Activated CD8-positive, alpha-beta memory T cell treated with anti-CD3 and anti-CD28 coated beads for 48 hours (primary cell): ENCODE measurements around the gene ZGPAT.

Source experiments
- DNase-seq, 3 experiments: peaks; one replicate each; pipeline ENCODE4 v3.0.0-alpha.2; 2020; ENCODE audit warnings: low read depth in 2 of 3, low spot score in 2 of 3

Gene ZGPAT

DNA sequence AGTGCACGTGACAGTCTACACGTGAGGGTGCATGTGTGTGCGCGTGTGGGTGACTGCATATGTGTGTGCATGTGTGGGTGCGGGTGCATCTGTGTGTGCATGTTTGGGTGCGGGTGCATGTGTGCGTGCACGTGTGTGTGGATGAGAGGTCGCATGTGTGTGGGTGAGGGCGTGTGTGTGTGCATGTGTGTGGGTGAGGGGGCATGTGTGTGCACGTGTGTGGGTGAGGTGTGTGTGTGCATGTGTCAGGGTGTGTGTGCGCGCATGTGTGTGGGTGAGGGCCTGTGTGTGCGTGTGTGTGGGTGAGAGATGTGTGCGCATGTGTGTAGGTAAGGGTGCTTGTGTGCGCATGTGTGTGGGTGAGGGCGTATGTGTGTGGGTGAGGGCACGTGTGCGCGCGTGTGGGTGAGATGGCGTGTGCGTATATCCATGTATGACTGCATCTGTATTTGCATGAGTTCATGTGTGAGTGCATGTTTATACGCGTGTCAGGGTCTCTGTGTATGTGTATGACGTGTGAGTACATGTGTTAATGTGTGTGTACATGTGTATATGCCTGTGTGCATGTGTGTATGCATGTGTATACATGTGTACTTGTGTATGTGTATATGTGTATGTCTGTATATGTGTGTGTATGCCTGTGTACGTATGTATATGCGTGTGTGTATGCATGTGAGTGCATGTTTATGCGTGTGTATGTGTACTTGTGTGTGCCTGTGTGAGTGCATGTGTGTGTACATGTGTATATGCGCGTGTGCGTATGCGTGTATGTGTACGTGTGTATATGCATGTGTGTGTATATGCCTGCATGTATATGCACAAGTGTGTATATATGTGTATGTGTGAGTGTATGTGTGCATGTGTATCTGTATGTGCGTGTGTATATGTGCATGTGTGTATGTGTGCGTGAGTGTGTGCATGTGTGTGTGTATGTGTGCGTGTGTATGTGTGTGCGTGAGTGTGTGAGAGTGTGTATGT, 24.6 kb downstream of the ZGPAT start:
- no peak for DNase-seq

DNA sequence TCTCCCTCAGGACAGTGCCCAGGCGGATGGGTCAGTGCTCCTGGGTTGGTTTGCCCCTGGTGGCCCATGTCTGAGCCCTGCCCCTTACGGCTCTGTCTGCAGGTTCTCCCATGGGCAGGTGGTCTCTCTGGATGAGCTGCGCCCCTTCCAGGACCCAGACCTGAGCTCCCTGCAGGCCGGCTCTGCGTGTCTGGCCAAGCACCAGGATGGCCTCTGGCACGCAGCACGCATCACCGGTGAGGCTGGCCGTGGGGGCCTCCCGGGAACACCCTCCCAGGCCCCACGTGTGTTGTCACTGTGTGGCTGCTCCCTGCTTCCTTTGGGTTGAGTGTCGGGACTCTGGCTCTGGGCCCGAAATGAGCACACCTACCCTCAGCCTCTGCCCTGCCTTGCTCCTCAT, 25.3 kb downstream of the ZGPAT start:
- no peak for DNase-seq

DNA sequence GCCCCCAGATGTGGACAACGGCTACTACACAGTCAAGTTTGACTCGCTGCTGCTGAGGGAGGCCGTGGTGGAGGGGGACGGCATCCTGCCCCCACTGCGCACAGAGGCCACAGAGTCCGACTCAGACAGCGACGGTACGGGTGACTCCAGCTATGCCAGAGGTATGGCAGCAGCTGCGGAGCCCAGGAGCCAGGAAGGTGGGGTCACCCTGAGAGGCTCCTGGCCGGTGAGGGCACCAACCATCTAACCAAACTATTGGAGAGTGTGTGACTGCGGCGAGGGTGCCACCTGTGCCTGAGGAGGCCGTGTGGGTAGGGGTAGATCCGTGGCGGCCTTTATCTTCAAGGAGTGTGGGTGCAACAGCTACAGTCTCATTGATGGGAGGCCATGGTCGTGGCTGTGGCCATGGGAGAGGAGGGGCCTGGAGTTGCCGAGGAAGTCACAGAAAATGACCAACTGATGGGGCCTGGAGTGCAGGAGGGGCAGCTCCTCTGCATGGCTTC, 25.8 kb downstream of the ZGPAT start:
- DNase-seq = no peak

DNA sequence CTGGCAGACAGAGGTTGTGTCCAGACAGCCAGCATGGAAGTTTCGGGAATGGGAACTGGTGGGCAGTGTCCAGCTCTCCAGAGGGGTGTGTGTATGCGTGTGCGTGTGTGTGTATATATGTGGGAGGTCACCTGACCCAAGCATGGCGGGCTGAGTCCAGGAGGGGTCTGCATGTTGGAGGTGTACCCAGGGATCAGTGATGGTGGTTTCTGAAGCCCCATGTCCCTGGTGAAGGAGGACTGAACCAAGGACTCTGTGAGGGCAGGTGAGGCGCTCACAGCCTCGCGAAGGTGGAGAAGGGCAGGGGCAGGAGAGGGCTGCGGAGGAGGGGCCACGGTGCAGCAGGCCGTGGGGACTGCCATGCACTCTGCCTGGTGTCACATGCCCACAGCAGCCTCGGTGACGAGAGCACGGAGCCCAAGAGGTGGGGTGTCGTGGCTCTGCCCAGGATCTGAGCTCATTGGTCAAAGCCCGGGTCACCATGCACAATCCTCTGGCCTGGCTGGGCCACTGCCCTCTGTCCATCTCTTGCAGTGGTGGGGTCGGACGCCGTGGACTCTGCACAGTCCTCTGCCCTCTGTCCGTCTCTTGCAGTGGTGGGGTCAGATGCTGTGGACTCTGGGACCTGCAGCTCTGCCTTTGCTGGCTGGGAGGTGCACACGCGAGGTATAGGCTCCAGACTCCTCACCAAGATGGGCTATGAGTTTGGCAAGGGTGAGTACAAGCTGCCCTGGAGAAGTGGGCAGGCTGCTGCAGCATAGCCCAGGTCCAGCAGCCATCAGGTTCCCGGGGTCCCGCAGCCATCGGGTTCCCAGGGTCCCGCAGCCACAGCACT, 26.5 kb downstream of the ZGPAT start:
- DNase-seq = no peak

DNA sequence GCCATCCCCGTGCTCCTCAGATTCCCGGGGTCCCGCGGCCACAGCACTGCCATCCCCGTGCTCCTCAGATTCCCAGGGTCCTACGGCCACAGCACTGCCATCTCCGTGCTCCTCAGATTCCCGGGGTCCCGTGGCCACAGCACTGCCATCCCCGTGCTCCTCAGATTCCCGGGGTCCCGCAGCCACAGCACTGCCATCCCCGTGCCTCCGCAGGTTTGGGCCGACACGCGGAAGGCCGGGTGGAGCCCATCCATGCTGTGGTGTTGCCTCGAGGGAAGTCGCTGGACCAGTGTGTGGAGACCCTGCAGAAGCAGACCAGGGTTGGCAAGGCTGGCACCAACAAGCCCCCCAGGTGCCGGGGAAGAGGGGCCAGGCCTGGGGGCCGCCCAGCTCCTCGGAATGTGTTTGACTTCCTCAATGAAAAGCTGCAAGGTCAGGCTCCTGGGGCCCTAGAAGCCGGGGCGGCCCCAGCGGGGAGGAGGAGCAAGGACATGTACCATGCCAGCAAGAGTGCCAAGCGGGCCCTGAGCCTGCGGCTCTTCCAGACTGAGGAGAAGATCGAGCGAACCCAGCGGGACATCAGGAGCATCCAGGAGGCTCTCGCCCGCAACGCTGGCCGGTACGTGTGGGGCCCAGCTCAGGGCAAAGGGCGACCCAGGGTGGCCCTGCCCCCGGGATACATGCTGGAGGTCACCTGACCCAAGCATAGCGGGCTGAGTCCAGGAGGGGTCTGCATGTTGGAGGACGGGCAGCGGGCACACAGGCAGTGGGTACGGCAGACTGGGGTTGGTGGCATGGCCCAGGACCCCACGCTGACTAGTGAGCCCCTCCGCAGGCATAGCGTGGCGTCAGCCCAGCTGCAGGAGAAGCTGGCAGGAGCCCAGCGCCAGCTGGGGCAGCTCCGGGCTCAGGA, 27.4 kb downstream of the ZGPAT start:
- no peak for DNase-seq

DNA sequence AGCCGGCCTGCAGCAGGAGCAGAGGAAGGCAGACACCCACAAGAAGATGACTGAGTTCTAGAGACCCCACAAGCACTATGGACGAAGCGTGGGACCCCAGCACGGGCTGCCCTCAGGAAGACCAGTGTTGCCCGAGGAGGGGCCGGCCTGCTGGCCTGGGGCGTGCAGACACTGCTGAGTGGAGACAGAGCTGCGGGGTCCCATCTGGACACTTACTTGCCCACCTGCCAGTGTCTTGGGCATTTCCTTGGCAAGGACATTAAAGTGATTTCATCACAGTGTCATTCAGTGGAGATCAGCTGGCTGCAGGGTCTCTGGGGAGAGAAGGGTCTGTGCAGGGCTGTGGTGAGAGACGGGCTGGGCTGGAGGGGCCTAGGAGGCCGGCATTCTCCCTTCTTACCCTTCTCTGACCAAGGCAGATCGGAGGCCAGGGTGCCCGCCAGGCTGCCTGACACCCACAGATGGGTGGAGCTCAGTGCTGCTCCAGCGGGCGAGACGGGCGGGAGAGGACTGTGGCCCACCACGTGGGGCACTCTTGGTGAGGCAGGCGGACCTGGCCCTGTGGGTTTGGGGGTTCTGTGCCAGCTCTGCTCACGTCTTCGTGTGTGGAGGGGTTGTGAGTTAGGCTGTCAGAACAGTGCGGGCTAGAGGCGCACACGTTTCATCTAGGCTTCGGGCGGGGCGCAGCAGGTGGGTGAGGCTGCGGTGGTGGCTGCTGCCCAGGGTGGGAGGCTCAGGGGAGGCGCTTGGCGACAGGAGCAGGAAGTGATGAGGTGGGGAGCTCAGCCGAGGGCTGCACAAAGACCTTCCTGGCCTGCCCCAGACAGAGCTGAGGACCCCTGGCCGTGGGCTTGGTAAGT, 28.2 kb downstream of the ZGPAT start, which contains the start of gene LIME1:
TSS of gene LIME1 (plus strand) at position 806 of the 860 bp plus-strand sequence. CDS start 886 bp downstream, outside the sequence.
- DNase-seq = no peak

DNA sequence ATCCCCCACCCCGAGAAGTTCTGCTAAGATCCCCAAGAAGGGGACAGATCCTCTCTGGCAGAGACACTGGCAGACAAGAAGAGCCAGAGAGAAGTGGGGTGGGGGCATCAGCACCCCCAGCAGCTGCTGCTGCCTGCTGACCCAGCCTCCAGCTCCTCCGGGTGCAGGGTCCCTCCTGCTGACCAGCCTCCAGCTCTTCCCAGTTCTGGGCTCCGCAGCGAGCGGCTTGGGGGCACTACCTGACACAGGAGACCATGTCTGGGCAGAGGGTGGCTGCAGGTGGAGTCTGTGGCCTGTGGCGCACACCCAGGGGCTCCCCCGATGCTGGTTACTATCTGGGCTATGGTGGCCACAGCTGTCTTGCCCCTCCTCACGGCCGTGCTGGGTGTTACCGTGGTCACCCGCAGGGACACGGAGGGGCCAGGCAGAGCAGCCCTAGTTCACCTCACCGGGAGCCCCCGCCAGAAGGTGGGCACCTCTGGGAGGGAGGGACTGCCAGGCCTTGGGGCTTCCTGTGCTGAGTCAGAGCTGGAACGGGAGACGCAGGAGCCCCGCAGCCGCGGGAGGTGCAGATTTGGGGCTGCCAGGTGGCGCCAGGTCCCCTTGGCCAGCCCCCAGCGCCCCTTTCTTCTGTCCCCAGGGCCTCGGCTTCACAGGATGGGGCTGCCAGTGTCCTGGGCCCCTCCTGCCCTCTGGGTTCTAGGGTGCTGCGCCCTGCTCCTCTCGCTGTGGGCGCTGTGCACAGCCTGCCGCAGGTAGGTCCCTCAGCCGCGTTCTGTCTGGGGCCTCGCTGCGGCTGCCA, 29.3 kb downstream of the ZGPAT start:
- DNase-seq = no peak

DNA sequence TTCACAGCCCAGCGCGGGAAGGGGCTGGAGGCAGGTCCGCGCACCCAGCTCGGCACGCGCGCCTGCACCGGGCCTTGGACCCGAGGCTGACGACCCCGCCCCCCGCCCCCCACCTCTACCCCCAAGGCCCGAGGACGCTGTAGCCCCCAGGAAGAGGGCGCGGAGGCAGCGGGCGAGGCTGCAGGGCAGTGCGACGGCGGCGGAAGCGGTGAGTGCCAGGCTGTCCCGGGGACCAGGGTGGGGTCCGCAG, 29.8 kb downstream of the ZGPAT start:
- no peak for DNase-seq

DNA sequence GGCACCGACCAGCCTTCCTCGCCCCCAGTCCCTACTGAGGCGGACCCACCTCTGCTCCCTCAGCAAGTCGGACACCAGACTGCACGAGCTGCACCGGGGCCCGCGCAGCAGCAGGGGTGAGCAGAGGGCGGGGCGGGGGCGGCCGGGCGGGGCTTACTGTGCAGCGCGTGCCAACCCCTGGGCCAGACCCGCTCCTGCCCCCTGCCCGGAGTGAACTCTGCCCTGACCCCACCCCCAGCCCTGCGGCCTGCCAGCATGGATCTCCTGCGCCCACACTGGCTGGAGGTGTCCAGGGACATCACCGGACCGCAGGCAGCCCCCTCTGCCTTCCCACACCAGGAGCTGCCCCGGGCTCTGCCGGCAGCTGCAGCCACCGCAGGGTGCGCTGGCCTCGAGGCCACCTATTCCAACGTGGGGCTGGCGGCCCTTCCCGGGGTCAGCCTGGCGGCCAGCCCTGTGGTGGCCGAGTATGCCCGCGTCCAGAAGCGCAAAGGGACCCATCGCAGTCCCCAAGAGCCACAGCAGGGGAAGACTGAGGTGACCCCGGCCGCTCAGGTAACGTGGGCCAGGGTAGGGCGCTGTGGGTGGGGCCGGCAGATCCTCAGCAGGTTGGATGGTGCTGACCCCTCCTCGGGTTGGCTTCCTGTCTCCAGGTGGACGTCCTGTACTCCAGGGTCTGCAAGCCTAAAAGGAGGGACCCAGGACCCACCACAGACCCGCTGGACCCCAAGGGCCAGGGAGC, 30.3 kb downstream of the ZGPAT start:
- no peak for DNase-seq

DNA sequence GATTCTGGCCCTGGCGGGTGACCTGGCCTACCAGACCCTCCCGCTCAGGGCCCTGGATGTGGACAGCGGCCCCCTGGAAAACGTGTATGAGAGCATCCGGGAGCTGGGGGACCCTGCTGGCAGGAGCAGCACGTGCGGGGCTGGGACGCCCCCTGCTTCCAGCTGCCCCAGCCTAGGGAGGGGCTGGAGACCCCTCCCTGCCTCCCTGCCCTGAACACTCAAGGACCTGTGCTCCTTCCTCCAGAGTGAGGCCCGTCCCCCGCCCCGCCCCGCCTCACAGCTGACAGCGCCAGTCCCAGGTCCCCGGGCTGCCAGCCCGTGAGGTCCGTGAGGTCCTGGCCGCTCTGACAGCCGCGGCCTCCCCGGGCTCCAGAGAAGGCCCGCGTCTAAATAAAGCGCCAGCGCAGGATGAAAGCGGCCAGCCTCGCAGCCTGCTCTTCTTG, 30.9 kb downstream of the ZGPAT start:
- no peak for DNase-seq

DNA sequence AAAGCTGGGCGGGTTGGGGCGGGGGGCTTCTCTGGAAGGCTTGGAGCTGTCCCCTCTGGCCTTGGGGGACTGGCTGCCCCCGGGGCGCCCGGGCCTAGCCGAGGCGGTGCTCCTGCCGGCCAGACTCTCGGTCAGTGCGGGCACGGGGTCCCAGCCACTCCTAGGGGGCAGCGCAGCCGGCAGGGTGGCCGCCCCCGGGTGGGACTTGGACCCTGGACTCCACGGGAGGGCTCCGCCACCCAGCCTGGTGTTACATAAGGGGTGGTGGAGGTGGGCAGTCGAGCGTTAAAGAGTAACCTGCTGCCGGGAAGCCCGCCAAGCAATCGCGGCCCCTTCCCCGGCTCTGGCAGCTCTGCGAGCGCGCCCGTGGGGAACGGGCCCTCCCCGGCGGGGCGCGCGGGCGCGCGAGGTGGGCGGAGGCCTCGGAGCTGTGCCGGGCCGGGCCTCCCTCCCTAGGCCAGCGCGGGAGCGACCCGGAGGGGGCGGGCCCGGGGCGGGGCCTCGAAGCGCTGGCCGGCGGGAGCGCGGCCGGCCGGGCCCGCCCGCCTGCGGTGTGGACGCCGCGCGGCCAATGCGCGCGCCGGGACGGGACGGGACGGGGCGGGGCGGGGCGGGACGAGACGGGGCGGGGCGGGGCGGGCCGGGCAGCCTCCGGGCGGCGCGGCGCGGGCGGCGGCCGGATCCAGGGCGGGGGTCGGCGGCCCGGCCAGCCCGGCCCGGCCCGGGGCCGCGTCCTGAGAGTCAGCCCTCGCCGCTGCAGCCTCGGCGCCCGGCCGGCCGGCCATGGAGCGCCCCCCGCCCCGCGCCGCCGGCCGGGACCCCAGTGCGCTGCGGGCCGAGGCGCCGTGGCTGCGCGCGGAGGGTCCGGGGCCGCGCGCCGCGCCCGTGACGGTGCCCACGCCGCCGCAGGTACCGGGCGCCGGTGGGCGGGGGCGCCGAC, 31.6 kb downstream of the ZGPAT start, which contains the start of gene SLC2A4RG:
TSS of gene SLC2A4RG (plus strand) at position 647 of the 940 bp plus-strand sequence. CDS start at position 784, 137 bp downstream.
- DNase-seq = no peak

DNA sequence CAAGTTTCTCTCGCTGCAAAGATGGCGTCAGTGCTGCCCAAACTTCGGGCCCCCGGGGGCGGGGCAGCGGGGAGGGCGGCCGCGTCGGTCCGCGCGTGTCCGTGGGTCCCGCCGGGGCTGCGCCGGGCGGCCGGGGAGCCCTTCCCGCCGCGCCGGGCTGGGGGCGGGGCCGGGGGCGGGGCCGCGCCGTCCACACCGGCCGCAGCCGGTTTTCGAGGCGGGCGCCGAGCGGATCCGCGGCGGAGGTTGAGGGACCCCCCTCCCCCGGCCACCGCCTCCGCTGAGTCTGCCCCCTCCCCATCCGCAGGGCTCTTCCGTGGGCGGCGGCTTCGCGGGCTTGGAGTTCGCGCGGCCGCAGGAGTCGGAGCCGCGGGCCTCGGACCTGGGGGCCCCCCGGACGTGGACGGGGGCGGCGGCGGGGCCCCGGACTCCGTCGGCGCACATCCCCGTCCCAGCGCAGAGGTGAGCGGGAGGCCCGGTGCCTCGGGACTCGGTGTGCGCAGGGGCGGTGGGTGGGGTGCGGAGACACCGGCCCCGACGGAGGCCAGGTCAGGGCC, 32.3 kb downstream of the ZGPAT start:
- no peak for DNase-seq

DNA sequence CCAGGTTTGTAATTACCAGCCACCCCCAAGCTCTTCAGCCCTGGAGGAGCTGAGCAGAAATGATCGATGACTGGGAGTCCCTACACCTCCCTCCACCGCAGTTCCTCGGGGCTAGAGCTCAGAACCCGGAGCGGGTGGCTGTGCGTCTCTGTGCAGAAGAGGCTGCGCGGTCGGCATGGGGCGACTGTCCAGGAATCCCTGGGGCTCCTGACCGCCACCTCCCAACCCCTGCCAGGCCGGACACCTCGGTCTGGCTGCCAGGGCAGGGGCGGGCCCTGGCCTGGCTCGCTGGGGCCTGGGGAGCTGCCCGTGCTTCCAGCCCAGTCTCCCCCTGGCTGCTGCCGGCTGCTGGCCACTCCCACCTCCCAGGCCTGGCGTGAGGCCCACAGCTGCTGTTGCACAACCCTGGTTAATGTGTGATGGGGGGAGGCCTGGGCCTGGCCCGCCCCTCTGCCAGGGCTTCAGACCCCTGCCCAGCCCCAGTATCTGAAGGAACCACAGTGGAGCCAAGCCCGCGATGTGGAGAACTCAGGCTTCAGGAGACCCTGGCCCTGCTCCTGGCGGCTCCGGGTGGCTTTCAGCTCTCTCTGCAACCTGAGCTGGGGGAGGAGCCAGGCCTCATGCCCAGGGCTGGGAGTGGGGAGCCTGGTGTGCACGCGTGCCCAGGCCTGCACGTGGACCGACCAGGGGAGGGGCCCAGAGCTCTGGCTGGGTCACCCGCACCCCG, 33.0 kb downstream of the ZGPAT start:
- no peak for DNase-seq

DNA sequence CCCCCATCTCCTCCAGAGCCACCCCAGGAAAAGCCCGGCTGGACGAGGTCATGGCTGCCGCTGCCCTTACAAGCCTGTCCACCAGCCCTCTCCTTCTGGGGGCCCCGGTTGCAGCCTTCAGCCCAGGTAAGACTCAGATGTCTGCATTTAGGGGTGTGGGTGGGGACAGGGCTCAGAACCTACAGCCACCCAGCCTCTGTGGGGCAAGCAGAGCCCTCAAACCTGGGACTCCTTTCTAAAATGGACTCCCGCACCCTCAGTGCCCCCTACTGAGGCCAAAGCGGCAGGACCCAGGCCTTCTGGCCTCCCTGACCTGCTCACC, 33.5 kb downstream of the ZGPAT start:
- no peak for DNase-seq

DNA sequence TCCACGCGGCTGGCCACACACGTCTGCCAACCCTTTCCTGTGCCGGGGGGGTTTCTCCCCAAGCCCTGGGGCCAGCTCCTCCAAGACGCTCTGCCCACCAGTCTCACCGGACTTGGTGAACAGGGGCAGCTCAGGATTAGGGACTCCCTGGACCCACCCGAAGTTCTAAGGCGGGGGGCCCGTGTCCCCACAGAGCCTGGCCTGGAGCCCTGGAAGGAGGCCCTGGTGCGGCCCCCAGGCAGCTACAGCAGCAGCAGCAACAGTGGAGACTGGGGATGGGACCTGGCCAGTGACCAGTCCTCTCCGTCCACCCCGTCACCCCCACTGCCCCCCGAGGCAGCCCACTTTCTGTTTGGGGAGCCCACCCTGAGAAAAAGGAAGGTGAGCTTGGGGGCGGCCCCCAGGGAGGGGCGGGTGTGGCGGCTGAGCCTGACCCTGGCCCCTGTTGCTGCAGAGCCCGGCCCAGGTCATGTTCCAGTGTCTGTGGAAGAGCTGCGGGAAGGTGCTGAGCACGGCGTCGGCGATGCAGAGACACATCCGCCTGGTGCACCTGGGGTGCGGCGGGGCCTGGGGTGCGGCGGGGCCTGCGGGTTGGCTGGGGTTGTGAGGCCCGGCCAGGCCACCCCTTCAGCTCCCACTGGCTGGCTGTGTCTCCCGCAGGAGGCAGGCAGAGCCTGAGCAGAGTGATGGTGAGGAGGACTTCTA, 34.0 kb downstream of the ZGPAT start:
- DNase-seq = no peak
